Kidney (tissue), 14 donors: ENCODE measurements around the gene BCAN. TPM values are rescaled to one million over a fixed set of nuclear protein-coding genes. Genes with fewer than 3 reads are reported as not detected.
A peak's percentile ranks its signal among the peaks of the same experiment; 100 is the strongest.

Source experiments
- DNase-seq, 5 donors: peaks; one replicate each; pipeline ENCODE4 v3.0.0-alpha.2; 2013 to 2020
- FAIRE-seq: peaks from 2 replicates; lab custom pipeline; 2012; peaks lifted over from hg19 to GRCh38; lab: Jason Lieb, UNC
- H3K27ac ChIP-seq, 2 donors: one replicate each; pipeline ENCODE4 v1.7.0; 2013; ENCODE audit warnings: low read depth in 2 of 2, low read length in 2 of 2, inconsistent platforms in 1 of 2
- H3K27me3 ChIP-seq: one replicate; pipeline ENCODE4 v1.7.1; 2013; ENCODE audit warnings: low read length, inconsistent platforms; ENCODE audit not compliant: control insufficient read depth, insufficient read depth
- H3K36me3 ChIP-seq, 3 donors: one replicate each; pipeline versions ENCODE4 v1.7.0 to v1.7.1; 2013; ENCODE audit warnings: low read length in 3 of 3, control low read depth in 1 of 3, inconsistent platforms in 1 of 3; ENCODE audit not compliant: insufficient read depth in 3 of 3, control insufficient read depth in 2 of 3
- H3K4me1 ChIP-seq, 3 donors: one replicate each; pipeline versions ENCODE4 v1.7.0 to v1.7.1; 2013; ENCODE audit warnings: low read length in 3 of 3, inconsistent platforms in 1 of 3, low read depth in 1 of 3; ENCODE audit not compliant: control insufficient read depth in 2 of 3, insufficient read depth in 2 of 3
- H3K4me3 ChIP-seq, 3 donors: one replicate each; pipeline versions ENCODE4 v1.7.0 to v1.8.1; 2013; ENCODE audit warnings: low read length in 3 of 3, control low read depth in 1 of 3, inconsistent platforms in 1 of 3
- H3K9ac ChIP-seq, 3 donors: one replicate each; pipeline versions ENCODE4 v1.7.0 to v1.7.1; 2013; ENCODE audit warnings: low read length in 3 of 3, control low read depth in 1 of 3, inconsistent platforms in 1 of 3
- H3K9me3 ChIP-seq, 3 donors: one replicate each; pipeline versions ENCODE4 v1.7.0 to v1.7.1; 2013; ENCODE audit warnings: low read length in 3 of 3, control low read depth in 1 of 3, inconsistent platforms in 1 of 3; ENCODE audit not compliant: control insufficient read depth in 2 of 3, insufficient read depth in 1 of 3
- intact Hi-C: fragments of 100-400 bp; cut with DNase I; formaldehyde crosslinking; loops from one replicate; pipeline ENCODE4 v1.11.1; 2022
- polyA plus RNA-seq: library from polyadenylated mRNA; stranded (reverse); fragments of 350-450 nt; fragmentation: Illumina TruSeq; extraction: RNeasy Lipid Tissue Mini Kit (QIAGEN cat#74804); gene quantifications from one replicate; pipeline ENCODE4 v1.2.3, GENCODE V29; 2014; ENCODE audit warnings: low read depth, low replicate concordance; ENCODE audit not compliant: insufficient read depth
- total RNA-seq: library from RNA; stranded (reverse); fragmentation: NEBNext Ultra II Directional; extraction: Animal tissue kit (Norgen Biotek cat#: 25700); gene quantifications from one replicate; pipeline ENCODE4 v1.2.1, GENCODE V29; 2021
- TF ChIP-seq, protein P1 (sequence below): IDR thresholded peaks from 3 replicates; pipeline ENCODE4 v1.5.1; 2012; ENCODE audit warnings: mild to moderate bottlenecking, moderate library complexity, borderline replicate concordance; ENCODE audit not compliant: insufficient read depth; ENCODE audit errors: extremely low read depth
- donor health status: control.
- donor health status: control.
- donor health status: control.
- donor health status: control.
- donor health status: control.
- donor health status: DM: yes; HTN: yes; CAD: no.
- donor health status: Normal renal cell carcinoma (clear cell type).

Gene BCAN
- total and polyA plus RNA-seq, 2 donors from 2014 or later, result 0.19 to 0.45 TPM

DNA sequence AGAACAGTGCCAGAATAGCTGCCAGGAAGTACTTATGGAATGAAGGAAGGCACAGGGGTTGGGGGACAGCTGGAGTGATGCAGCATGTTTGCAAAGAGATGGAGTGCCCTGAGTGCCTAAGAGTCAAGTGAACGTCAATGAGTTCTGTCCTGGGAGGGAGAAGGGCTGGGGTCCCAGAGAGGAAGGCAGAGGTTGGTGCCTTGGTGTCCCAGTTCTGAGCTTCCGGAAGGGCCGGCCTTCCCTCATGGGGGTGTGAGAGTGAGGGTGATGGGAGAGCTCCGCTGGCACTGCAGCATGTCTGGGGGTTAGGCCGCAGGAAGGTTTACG lies 17.7 kb downstream of the BCAN start:
- DNase-seq (no peak), FAIRE-seq (no peak)
- Histone ChIP-seq H3K4me1 (peaks cover 1 to 39% (median 30%) of the 10 kb centered on the region in 3 donors), H3K27ac (no peak overlapping the region), H3K9me3 (no peaks in the 10 kb centered on the region), H3K36me3 (no peaks in the 10 kb centered on the region), H3K4me3 (no peak overlapping the region), H3K27me3 (peaks cover 16% of the 10 kb centered on the region), H3K9ac (peak overlapping the region in 1 of 3 donors; percentile 50)
- TF ChIP-seq, protein P1, sequence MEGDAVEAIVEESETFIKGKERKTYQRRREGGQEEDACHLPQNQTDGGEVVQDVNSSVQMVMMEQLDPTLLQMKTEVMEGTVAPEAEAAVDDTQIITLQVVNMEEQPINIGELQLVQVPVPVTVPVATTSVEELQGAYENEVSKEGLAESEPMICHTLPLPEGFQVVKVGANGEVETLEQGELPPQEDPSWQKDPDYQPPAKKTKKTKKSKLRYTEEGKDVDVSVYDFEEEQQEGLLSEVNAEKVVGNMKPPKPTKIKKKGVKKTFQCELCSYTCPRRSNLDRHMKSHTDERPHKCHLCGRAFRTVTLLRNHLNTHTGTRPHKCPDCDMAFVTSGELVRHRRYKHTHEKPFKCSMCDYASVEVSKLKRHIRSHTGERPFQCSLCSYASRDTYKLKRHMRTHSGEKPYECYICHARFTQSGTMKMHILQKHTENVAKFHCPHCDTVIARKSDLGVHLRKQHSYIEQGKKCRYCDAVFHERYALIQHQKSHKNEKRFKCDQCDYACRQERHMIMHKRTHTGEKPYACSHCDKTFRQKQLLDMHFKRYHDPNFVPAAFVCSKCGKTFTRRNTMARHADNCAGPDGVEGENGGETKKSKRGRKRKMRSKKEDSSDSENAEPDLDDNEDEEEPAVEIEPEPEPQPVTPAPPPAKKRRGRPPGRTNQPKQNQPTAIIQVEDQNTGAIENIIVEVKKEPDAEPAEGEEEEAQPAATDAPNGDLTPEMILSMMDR, result no peak
- intact Hi-C loops, result no loop called here

DNA sequence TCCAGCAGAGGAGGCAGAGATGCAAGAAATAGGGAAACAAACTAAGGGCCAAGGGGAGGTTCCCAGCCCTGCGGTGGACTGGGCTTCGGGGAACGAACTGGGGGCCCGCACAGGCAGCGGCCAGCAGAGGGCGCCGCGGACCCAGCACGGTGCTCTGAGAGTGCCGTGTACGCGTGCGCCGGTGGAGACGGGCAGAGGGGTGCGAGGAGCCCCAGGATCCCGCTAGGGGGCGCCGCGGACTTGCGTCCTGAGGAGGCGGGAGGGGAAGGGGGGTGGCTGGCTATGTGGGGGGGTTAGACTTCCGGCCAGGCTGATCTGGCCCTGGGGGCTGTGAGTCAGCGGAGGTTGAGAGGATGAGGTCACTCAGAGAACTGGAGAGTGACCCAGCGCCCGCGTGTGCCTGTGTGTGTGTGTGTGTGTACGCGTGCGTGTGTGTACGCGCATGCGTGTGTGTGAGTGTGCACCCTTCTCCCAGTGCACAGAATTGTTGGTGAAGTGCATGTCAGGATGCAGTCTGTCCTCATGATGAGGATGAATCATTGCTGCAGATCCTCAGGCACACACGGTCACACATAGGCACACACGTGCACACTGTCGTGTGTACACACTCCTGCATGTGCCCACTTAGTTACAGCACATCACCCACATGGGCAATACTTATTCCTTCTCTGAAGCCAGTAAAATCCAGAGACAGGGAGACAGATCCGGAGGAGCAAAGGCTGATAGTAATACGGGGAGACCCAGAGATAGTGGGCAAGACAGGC lies 18.3 kb downstream of the BCAN start:
- H3K9me3 ChIP-seq, result no peaks in the 10 kb centered on the region
- peak overlapping the region in 1 of 3 donors; percentile 28 for H3K9ac ChIP-seq
- H3K4me1 ChIP-seq, result peaks cover 2 to 41% (median 32%) of the 10 kb centered on the region in 3 donors
- peak overlapping the region; percentile 28 to 63 for H3K27ac ChIP-seq
- peak; percentile 97 to 99 (median 98) for DNase-seq
- no peak for FAIRE-seq
- H3K27me3 ChIP-seq, result peaks cover 14% of the 10 kb centered on the region
- no peaks in the 10 kb centered on the region for H3K36me3 ChIP-seq
- intact Hi-C loops, result no loop called here
- TF ChIP-seq, protein P1, result peak; percentile 97
- H3K4me3 ChIP-seq, result peak overlapping the region in 1 of 3 donors; percentile 44

DNA sequence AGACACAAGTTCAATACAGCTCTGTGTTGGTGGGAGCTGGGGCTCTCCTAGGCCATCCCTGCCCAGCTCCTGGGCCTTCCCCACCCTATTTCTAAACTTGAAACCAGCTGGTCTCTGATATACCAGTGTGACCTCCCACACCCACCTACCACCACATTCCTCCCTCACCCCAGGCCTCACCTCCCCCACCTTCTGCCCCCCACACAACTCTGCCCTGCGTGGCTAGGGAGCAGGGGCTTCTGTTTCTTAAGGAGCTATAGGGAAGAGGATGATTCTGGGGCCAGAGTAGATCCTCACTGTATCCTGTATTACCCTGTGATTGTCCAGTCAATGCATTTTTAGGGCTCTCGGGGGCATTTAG lies 18.8 kb downstream of the BCAN start:
- peaks cover 8% of the 10 kb centered on the region for H3K27me3 ChIP-seq
- intact Hi-C loops, result no loop called here
- H3K4me3 ChIP-seq, result no peak overlapping the region
- no peak for FAIRE-seq
- H3K9me3 ChIP-seq, result no peaks in the 10 kb centered on the region
- TF ChIP-seq, protein P1, result no peak
- peak overlapping the region; percentile 28 to 63 for H3K27ac ChIP-seq
- H3K36me3 ChIP-seq, result no peaks in the 10 kb centered on the region
- peak in 2 of 5 donors; percentile 56 to 57 for DNase-seq
- peaks cover 2 to 46% (median 32%) of the 10 kb centered on the region in 3 donors for H3K4me1 ChIP-seq
- no peak overlapping the region for H3K9ac ChIP-seq
